Activated gamma-delta T cell (primary cell): ENCODE results near the gene SYCP2.

Source experiments
- DNase-seq: peaks from one replicate; lab custom pipeline; 2025; lab: John Stamatoyannopoulos, UW

The SYCP2 gene

GRCh38 chr20:59945175-59945574 lies 11.7 kb upstream of the SYCP2 start:
- DNase-seq = no peak

- DNase-seq = no peak
Observed at GRCh38 chr20:59944726-59945125, 11.3 kb upstream of the SYCP2 start.

- DNase-seq = no peak
Observed at GRCh38 chr20:59942245-59942644, 8.8 kb upstream of the SYCP2 start.

- no peak for DNase-seq
Observed at GRCh38 chr20:59940956-59941294, 7.5 kb upstream of the SYCP2 start.

- peak; percentile 85 for DNase-seq
Observed at GRCh38 chr20:59940129-59940955, 6.9 kb upstream of the SYCP2 start, which contains the start of the genes FAM217B and PPP1R3D. FAM217B (plus strand) TSS chr20:59940389; CDS start chr20:59943944, 3,555 bp downstream. PPP1R3D (minus strand) TSS chr20:59940305; CDS start chr20:59939931, 374 bp downstream.

- no peak for DNase-seq
Observed at GRCh38 chr20:59939879-59940128, 6.4 kb upstream of the SYCP2 start.

GRCh38 chr20:59939052-59939878 lies 5.8 kb upstream of the SYCP2 start:
- no peak for DNase-seq

- DNase-seq = no peak
Observed at GRCh38 chr20:59938696-59939051, 5.2 kb upstream of the SYCP2 start.

GRCh38 chr20:59938221-59938620 lies 4.8 kb upstream of the SYCP2 start:
- no peak for DNase-seq

GRCh38 chr20:59937150-59937549 lies 3.7 kb upstream of the SYCP2 start:
- DNase-seq = no peak

- DNase-seq = no peak
Observed at GRCh38 chr20:59936409-59936808, 3.0 kb upstream of the SYCP2 start.

GRCh38 chr20:59935457-59936185 lies 2.2 kb upstream of the SYCP2 start:
- DNase-seq = no peak

GRCh38 chr20:59933849-59934585 lies 580 bp upstream of the SYCP2 start:
- peak; percentile 67 for DNase-seq

- DNase-seq = no peak
Observed at GRCh38 chr20:59932616-59933295, 681 bp downstream of the SYCP2 start.

- no peak for DNase-seq
Observed at GRCh38 chr20:59931511-59932312, 1.7 kb downstream of the SYCP2 start.

GRCh38 chr20:59925899-59926298 lies 7.5 kb downstream of the SYCP2 start:
- DNase-seq = no peak

- DNase-seq = no peak
Observed at GRCh38 chr20:59925359-59925758, 8.1 kb downstream of the SYCP2 start.

GRCh38 chr20:59923514-59923913 lies 9.9 kb downstream of the SYCP2 start:
- no peak for DNase-seq

GRCh38 chr20:59920944-59921343 lies 12.5 kb downstream of the SYCP2 start:
- DNase-seq = no peak

- no peak for DNase-seq
Observed at GRCh38 chr20:59912609-59913008, 20.8 kb downstream of the SYCP2 start.

GRCh38 chr20:59911041-59911440 lies 22.4 kb downstream of the SYCP2 start:
- no peak for DNase-seq
